ENCODE data around the gene ADSS1. TPM values are rescaled to one million over a fixed set of nuclear protein-coding genes. Genes with fewer than 3 reads are reported as not detected.

ADSS1 gene
- total RNA-seq, 5 donors from 2014 or later (not counting 1 experiment from before 2014, with no cell fraction given) = 2.4 to 5.7 (median 3.5) TPM

DNA sequence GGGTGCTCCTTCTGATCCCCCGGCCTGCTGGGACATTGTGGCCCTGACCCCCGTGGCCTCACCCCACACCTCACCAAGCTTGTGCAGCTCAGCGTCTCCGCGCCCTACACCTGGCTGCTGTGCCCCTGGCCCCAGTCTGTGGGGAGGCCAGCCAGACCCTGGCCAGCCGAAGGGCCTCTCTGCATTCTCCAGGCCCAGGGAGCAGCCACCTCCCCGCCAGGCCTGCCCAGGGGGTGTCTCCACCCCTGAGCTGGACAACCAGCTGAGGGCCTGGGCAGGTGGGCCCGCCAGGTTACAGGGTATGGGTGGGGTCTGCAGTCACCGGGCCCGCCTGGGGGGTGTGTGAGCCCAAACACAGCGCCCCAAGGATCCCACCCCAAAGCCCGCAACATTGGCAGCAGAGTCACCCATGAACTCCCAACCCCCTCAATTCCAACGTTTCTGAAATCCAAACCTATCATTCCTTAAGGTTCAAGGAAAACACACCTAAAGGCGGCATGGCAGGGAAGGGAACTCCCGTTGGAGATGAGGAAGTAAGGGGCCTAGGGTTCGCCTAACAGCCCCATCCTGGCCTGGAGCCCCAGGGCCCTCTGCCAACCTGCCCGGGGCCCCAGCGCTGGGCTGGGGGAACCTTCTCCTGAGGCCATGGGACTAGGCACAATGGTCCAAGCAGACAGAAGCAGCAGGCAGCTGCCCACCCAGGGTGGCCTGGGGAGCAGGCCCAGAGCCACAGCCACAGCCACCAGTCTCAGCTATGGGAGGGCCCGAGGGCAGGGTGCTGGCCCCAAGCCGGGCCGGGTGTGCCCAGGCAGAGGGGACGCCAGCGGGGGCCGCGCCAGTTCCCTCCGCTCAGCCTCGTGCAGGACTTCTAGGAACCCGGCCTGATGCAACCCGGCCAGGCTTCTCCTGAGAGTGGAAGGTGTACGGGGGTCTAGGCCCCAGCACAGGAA lies 63.0 kb downstream of the ADSS1 start:
- Mint-ChIP-seq H3K4me1 (peaks cover 10 to 40% (median 26%) of the 10 kb centered on the region in 3 donors), H3K27ac (peak overlapping the region in 1 of 2 donors; percentile 55), H3K4me3 (no peak overlapping the region), H3K9me3 (no peaks in the 10 kb centered on the region), H3K36me3 (peaks cover 3% of the 10 kb centered on the region), H3K27me3 (no peaks in the 10 kb centered on the region)
- Histone ChIP-seq H3K27ac (ENCODE audit: low read length) (no peak overlapping the region), H3K4me1 (ENCODE audit: control insufficient read depth in 1 of 2, extremely low read depth in 1 of 2, insufficient read depth in 2 of 2, low read length in 2 of 2) (peaks cover 0 to 71% of the 10 kb centered on the region in 2 experiments), H3K36me3 (ENCODE audit: control insufficient read depth in 2 of 2, extremely low read depth in 1 of 2, insufficient read depth in 1 of 2, low read length in 1 of 2) (peaks cover 0 to 25% of the 10 kb centered on the region in 2 donors), H3K4me3 (ENCODE audit: control insufficient read depth in 1 of 2, extremely low read depth in 1 of 2, low read length in 1 of 2) (no peak overlapping the region), H3K9me3 (no peaks in the 10 kb centered on the region), H3K27me3 (replicated peaks in 1 of 2; ENCODE audit: control insufficient read depth in 2 of 2, extremely low read depth in 1 of 2, insufficient read depth in 2 of 2, low read length in 1 of 2) (no peaks in the 10 kb centered on the region)
- WGBS (ENCODE audit: insufficient coverage) = 96% methylated on average over 12 of the region's 30 CpGs
- DNase-seq = no peak
- ATAC-seq (replicated peaks in 1 of 4) = no peak
- POLR2A ChIA-PET = no interaction called here
- CTCF ChIA-PET = no interaction called here

DNA sequence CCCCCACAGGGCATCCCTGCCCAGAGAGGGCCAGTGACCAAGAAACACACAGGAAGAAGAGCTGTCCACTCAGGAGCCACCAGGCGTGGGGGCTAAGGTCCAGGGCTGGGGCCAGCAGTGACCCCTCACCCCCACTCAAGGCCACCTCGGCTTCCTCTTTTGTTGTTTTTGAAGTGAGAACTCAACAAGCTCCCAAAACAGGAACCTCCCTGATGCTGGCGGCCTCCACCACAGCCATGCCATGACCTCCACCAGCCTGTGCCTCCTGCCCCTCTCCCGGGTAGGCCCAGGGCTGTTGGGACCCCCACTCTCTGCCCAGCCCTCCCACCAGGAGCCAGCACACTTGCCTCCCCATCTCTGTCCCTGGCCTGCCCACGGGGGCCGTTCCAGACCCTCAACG lies 63.7 kb downstream of the ADSS1 start:
- Histone ChIP-seq H3K9me3 (no peaks in the 10 kb centered on the region), H3K36me3 (ENCODE audit: control insufficient read depth in 2 of 2, extremely low read depth in 1 of 2, insufficient read depth in 1 of 2, low read length in 1 of 2) (peaks cover 0 to 28% of the 10 kb centered on the region in 2 donors), H3K27me3 (replicated peaks in 1 of 2; ENCODE audit: control insufficient read depth in 2 of 2, extremely low read depth in 1 of 2, insufficient read depth in 2 of 2, low read length in 1 of 2) (no peaks in the 10 kb centered on the region), H3K4me1 (ENCODE audit: control insufficient read depth in 1 of 2, extremely low read depth in 1 of 2, insufficient read depth in 2 of 2, low read length in 2 of 2) (peaks cover 0 to 77% of the 10 kb centered on the region in 2 experiments), H3K27ac (ENCODE audit: low read length) (no peak overlapping the region), H3K4me3 (ENCODE audit: control insufficient read depth in 1 of 2, extremely low read depth in 1 of 2, low read length in 1 of 2) (no peak overlapping the region)
- ATAC-seq (replicated peaks in 1 of 4) = no peak
- 91% methylated on average over 5 of the region's 7 CpGs for WGBS (ENCODE audit: insufficient coverage)
- no peak for DNase-seq
- peaks cover 14 to 43% (median 28%) of the 10 kb centered on the region in 3 donors for H3K4me1 Mint-ChIP-seq
- H3K36me3 Mint-ChIP-seq = peaks cover 3% of the 10 kb centered on the region
- H3K9me3 Mint-ChIP-seq = no peaks in the 10 kb centered on the region
- ChIA-PET POLR2A (no interaction called here), CTCF (interaction anchor here in 1 of 2 donors (0.6 kb wide), 1 partner anchor 117 kb away, joined by 3 read pairs; no protein-coding TSS in a partner anchor)
- H3K27ac Mint-ChIP-seq = no peak overlapping the region
- H3K27me3 Mint-ChIP-seq = no peaks in the 10 kb centered on the region
- peak overlapping the region in 1 of 3 donors; percentile 20 for H3K4me3 Mint-ChIP-seq

DNA sequence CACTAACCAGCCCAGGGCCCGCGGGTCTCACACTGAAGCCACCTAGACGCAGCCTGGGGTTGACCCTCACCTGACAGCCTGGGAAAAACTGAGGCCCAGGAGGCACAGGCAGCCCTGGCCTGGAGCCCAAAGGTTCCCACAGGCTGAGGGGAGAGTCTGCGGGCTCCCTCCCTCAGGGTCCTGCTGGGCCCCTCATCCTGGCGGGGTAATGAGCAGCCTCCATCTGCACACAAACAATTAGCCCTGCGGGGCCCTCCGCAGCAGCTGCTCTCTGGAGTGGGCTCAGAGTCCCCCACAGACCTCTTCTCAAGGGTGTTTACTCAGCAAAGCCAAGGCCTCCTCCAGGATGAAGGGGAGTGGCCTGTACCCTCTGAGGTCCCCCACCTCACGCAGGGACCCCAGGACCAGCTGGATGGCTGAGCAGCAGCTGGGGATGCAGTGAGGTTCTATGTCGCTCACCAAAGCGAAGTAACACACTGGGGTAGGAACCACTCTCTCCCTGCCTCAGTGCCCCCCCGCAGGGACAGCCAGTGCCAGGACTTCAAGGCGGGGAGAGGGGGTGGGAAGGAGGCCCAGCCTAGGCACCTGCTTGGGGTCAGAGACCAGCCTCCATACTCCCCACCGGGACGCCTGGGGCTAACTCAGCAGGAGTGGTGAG lies 64.3 kb downstream of the ADSS1 start:
- Histone ChIP-seq H3K9me3 (no peaks in the 10 kb centered on the region), H3K27ac (ENCODE audit: low read length) (no peak overlapping the region), H3K27me3 (replicated peaks in 1 of 2; ENCODE audit: control insufficient read depth in 2 of 2, extremely low read depth in 1 of 2, insufficient read depth in 2 of 2, low read length in 1 of 2) (no peaks in the 10 kb centered on the region), H3K4me3 (ENCODE audit: control insufficient read depth in 1 of 2, extremely low read depth in 1 of 2, low read length in 1 of 2) (no peak overlapping the region), H3K36me3 (ENCODE audit: control insufficient read depth in 2 of 2, extremely low read depth in 1 of 2, insufficient read depth in 1 of 2, low read length in 1 of 2) (peaks cover 4 to 28% of the 10 kb centered on the region in 2 donors), H3K4me1 (ENCODE audit: control insufficient read depth in 1 of 2, extremely low read depth in 1 of 2, insufficient read depth in 2 of 2, low read length in 2 of 2) (peaks cover 0 to 79% of the 10 kb centered on the region in 2 experiments)
- ChIA-PET CTCF (interaction anchor here in 1 of 2 donors (0.6 kb wide), 1 partner anchor 118 kb away, joined by 3 read pairs; no protein-coding TSS in a partner anchor), POLR2A (no interaction called here)
- Mint-ChIP-seq H3K36me3 (peaks cover 3% of the 10 kb centered on the region), H3K4me3 (peak overlapping the region in 1 of 3 donors; percentile 20), H3K27me3 (no peaks in the 10 kb centered on the region), H3K9me3 (no peaks in the 10 kb centered on the region), H3K27ac (no peak overlapping the region), H3K4me1 (peaks cover 19 to 49% (median 33%) of the 10 kb centered on the region in 3 donors)
- 97% methylated on average over 4 of the region's 14 CpGs for WGBS (ENCODE audit: insufficient coverage)
- DNase-seq (no peak), ATAC-seq (replicated peaks in 1 of 4) (no peak)

DNA sequence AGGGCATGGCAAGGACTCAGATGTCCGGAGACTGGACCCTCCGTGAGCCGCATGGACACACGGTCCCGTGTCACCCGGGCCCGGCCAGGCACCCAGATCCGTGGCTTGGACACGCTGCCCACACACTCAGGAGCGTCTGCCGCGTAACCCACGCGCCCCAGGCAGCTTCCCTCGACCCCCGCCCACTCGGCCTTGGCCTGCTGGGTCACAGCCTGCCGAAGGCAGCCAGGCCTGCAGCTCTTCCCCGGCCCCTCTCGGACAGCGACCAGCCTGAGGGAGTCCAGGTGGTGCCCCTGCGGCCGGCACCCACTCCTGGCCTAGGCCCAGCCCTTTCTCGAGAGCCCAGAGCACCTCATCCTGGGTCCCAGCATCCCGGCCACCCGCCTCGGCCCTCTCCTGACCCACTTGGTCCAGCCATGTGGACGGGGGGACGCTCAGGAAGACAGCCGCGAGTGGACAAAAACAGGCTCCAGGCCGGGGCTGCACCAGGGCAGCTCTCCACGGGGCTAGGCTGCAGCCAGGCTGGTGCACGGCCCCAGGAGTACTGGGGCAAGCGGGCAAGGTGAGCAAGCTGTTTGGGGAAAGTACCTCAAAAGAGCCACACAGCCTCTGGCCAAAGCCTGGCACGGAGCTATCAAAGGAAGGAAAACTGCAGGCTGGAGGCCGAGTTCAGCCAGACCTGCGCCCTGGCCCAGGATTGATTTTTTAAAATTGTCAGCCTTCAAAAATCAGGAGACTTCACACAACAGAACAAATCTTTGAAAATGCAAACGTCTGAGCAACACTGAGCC lies 65.0 kb downstream of the ADSS1 start:
- no peak for DNase-seq
- H3K4me1 Mint-ChIP-seq = peaks cover 27 to 57% (median 41%) of the 10 kb centered on the region in 3 donors
- Histone ChIP-seq H3K36me3 (ENCODE audit: control insufficient read depth in 2 of 2, extremely low read depth in 1 of 2, insufficient read depth in 1 of 2, low read length in 1 of 2) (peaks cover 5 to 28% of the 10 kb centered on the region in 2 donors), H3K27ac (ENCODE audit: low read length) (no peak overlapping the region), H3K4me1 (ENCODE audit: control insufficient read depth in 1 of 2, extremely low read depth in 1 of 2, insufficient read depth in 2 of 2, low read length in 2 of 2) (peaks cover under 1 to 84% of the 10 kb centered on the region in 2 experiments), H3K27me3 (replicated peaks in 1 of 2; ENCODE audit: control insufficient read depth in 2 of 2, extremely low read depth in 1 of 2, insufficient read depth in 2 of 2, low read length in 1 of 2) (no peaks in the 10 kb centered on the region), H3K4me3 (ENCODE audit: control insufficient read depth in 1 of 2, extremely low read depth in 1 of 2, low read length in 1 of 2) (no peak overlapping the region), H3K9me3 (no peaks in the 10 kb centered on the region)
- ATAC-seq (replicated peaks in 1 of 4) = no peak
- no peaks in the 10 kb centered on the region for H3K9me3 Mint-ChIP-seq
- H3K27me3 Mint-ChIP-seq = no peaks in the 10 kb centered on the region
- CTCF ChIA-PET = no interaction called here
- H3K27ac Mint-ChIP-seq = no peak overlapping the region
- WGBS (ENCODE audit: insufficient coverage) = 91% methylated on average over 39 of the region's 39 CpGs
- H3K36me3 Mint-ChIP-seq = peaks cover 3% of the 10 kb centered on the region
- no peak overlapping the region for H3K4me3 Mint-ChIP-seq
- POLR2A ChIA-PET = interaction anchor here (0.5 kb wide), 2 partner anchors 199 to 268 kb away, joined by 3 to 7 read pairs; no protein-coding TSS in a partner anchor

DNA sequence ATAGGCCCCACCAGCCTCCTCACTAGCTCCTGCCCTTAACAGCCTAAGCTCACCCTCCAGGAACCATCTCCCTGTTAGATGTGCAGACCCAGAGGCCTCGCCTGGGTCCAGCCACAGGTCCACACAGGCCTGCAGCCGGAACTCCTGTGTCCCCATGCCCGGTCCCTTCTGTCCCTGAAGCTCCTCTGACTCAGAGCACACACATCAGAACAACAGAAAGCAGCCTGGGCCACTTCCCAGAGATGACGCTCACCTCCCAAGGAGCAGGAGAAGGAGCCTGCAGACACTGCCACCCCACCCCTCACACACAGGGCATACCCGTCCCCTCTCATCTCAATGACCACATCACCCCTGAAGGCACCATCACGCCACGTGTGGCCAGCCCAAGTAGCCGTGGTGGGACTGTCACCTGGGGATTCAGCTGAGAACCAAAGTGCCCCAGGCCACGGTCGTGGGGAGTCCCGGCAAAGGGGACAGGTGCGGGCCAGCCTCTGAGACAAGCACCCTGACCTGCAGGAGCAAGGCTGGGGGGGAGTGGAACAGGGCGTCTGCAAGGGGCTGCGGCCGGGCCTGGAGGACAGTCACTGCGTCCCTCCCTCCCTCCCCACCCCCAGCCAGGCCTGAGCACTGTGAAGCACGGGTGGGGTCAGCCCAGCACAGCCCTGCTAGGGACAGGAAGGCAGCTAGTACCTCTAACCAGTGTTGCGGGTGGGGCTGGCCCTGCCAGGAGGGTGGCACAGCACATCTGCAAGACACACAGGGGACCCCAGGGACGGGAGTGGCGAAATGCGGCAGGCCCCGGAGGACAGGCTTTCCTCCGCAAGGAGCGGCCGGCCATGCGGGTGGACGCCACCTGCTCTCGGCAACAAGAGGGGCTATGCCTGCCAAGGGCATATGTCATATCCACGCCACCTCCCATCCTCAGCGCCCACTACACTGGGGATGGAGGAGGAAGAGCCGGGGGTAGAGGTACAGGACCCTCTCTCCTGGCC lies 66.0 kb downstream of the ADSS1 start:
- Mint-ChIP-seq H3K36me3 (peaks cover 3% of the 10 kb centered on the region), H3K4me3 (no peak overlapping the region), H3K9me3 (no peaks in the 10 kb centered on the region), H3K27me3 (no peaks in the 10 kb centered on the region), H3K27ac (no peak overlapping the region), H3K4me1 (peaks cover 34 to 63% (median 48%) of the 10 kb centered on the region in 3 donors)
- H3K9me3 ChIP-seq = no peaks in the 10 kb centered on the region
- 95% methylated on average over 17 of the region's 31 CpGs for whole genome bisulfite sequencing (ENCODE audit: insufficient coverage)
- H3K27me3 ChIP-seq (replicated peaks in 1 of 2; ENCODE audit: control insufficient read depth in 2 of 2, extremely low read depth in 1 of 2, insufficient read depth in 2 of 2, low read length in 1 of 2) = no peaks in the 10 kb centered on the region
- peaks cover 2 to 85% of the 10 kb centered on the region in 2 experiments for H3K4me1 ChIP-seq (ENCODE audit: control insufficient read depth in 1 of 2, extremely low read depth in 1 of 2, insufficient read depth in 2 of 2, low read length in 2 of 2)
- no peak overlapping the region for H3K4me3 ChIP-seq (ENCODE audit: control insufficient read depth in 1 of 2, extremely low read depth in 1 of 2, low read length in 1 of 2)
- ChIA-PET CTCF (interaction anchor here in 1 of 2 donors (0.6 kb wide), 1 partner anchor 655 kb away, joined by 6 read pairs; no protein-coding TSS in a partner anchor), POLR2A (interaction anchor here in 1 of 2 donors (0.5 kb wide), 1 partner anchor 267 kb away, joined by 3 read pairs; no protein-coding TSS in a partner anchor)
- ATAC-seq (replicated peaks in 1 of 4) (no peak), DNase-seq (no peak)
- H3K27ac ChIP-seq (ENCODE audit: low read length) = no peak overlapping the region
- peaks cover 5 to 26% of the 10 kb centered on the region in 2 donors for H3K36me3 ChIP-seq (ENCODE audit: control insufficient read depth in 2 of 2, extremely low read depth in 1 of 2, insufficient read depth in 1 of 2, low read length in 1 of 2)

Measured in T-cell (primary cell).